SIG-M5 treated with dmso at 0.1 percent for 504 hours (cell line): ENCODE measurements around the gene GALNT12.

Experiments used
- DNase-seq: peaks from one replicate; lab custom pipeline; 2025; ENCODE audit not compliant: unreplicated experiment; lab: John Stamatoyannopoulos, UW

The GALNT12 gene

GRCh38 chr9:98781588-98782383 is 25.7 kb upstream of the GALNT12 start:
- no peak for DNase-seq

- no peak for DNase-seq
Measured at GRCh38 chr9:98783518-98784226, 23.8 kb upstream of the GALNT12 start.

DNA sequence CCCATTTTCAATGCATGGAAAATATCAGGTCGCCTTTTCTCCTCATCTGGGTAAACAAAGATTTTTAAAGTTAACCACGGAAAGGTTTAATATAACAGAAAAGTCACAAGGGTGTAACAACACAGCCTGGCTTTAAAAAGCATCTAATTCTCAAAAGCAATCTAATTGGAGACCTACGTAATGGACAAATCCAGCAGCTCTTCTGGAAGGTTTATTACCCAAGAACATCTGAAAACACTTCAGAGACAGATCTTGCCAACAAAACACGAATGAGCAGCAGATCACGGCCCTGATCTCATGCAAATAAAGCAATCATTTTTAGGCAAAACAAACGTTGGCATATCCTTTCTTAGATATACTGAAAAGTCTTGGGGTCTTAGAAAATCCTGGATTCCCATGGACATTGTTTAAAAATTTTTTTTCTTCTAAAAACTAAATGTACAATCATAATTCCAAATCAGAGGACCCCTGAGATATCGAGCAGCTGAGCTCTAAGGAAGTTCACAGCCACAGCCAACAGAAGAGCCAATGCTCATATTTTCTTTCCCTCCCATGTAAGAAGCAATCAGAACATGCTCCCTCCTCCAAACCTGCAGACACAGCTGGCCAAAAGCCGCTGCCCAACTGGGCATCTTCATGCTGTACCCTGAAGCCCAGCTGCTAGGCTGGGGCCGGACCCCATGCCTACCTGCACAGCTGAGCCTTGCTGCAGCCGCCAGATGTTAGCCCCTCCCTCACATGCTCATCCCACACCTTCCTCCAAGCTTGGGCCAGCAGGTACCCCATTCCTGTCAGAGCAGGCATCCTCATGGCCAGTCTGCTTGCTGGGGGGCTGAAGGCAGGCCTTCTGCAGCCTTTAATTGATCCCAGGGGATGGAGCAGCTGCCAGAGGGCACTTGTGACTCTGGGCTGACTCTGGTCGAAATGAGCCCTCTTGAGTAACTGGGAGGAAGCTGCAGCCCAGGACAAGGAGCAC is 22.4 kb upstream of the GALNT12 start:
- DNase-seq: no peak

- DNase-seq: no peak
Measured at GRCh38 chr9:98786750-98787510, 20.5 kb upstream of the GALNT12 start.

DNA sequence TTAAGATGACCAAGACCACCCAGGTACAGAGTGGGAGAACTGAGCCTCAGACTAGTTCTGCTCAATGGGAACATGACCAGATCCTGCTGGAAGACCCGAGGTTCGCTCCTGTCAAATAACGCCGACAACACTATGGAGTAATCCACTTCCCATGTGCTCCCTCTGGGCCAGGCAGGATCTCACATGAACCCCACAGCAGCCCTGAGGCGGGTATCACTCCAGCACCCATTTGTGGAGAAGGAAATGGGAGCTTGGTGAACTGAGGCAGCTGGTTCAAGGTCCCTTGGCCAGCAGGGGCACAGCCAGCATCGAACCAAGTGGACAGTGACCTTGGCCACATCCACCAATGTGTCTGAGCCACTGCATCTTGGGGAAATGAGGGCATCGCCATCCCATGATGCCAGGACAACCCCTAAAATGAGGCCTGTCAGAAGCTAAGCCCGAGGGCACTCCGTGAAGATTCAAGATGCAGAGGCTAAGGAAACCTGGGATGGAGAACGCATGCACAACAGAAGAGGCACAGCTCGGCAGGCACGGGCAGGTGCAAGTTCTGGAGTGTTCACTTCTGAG is 19.6 kb upstream of the GALNT12 start:
- DNase-seq: no peak

GRCh38 chr9:98789483-98790133 is 17.9 kb upstream of the GALNT12 start:
- no peak for DNase-seq

DNA sequence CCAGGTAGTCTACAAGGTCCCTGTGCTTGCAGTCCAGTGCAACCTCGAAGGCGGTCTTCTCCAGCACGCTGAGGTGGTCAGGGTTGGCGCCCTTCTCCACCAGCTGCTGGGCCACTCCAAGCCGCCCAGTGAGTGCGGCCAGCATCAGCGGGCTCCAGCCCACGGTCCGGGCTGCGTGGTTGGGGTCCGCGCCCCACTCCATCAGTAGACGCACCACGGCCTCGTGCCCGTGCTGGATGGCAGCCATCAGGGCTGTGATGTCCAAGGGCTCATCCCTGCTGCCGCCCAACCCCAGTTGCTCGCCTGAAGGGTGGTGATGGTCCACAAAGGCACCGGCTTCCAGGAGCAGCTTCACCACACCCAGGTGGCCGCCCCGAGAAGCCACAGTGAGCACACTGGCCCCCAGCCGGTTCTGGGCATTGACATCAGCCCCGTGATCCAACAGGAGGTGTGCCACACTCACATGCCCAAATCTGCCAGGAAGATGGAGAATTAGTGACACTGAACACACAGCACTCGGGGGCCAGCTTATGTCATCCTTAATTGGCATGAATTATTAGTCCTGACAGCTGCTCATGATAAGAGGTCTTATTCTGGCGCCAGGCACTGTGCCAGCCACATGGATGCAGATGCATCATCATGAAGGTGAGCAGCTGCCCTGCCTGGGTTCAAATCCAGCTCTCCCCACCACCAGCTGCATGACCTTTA is 17.2 kb upstream of the GALNT12 start:
- no peak for DNase-seq

DNA sequence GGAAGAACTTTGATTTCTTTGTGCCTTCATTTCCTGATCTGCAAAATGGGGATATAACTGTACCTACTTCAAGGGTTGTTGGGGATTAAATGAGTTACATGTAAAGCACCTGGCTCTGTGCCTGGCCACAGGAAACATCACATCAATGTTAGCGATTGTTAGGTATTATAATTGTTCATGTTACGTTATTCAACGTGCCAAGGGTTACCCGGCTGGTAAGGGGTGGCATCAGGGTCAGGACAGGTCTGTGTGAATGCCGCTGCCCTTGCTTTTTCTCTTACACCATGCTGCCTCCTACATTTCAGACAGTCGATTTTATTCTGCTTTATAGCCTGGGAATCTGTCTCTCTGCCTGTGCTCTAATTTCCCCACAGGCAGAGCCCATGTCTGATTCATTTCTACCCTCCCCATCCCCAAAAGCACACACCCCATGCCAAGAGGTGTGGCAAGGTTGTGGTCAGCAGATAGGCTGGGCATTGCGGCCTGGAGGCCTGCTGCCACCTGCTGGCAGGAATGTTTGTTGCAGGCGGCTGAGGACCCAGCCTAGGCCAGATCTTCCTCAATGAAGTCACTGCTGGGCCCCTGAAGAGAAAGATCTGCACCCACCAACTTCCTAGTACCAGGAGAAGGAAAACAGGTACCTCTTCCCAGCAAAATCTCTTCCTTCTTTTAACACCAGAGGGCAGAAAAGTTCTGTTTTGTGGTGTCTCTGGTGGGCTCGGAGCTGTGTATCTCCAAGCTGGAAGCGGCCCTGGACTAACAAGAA is 16.4 kb upstream of the GALNT12 start:
- DNase-seq: peak; percentile 70

DNA sequence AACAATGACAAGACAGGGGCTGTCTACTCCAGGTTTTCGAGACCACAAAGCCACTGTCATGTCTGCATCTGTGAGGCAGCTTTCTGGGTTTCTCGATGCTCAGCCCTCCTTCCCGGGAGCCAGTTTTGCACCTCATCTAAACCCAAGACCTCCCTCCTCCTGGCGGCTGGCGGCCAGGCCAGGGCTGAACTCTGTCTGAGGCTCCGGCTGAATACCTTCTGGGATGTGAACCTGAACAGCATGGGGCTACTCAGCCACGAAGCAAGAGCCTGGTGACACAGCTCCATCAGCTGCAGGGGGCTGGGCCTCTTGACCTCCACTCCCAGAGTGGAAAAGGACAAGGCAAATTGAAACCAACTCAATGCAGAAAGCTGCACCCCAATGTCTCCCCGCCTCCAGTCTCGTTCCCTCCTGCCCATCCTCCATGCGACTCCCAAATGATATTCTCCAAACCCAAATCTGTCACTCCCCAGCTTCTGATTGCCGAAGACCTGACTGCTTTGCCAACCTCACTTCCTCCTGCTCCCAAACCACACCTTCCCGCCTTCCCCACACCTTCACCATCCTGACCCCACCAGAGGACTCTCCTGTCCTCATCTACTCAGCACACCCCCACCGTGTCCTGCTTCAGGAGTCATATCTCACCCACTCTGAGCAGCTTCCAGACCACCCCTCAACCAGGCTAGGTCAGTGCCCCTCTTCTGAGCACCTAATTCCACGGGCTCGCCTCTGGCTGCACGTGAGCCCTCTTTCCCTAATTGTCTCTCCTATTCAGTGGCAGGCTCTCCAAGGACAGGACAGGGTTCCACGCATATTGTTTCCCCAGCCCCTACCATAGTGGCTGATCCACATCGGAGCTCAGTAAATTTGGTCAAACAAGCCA is 15.6 kb upstream of the GALNT12 start:
- no peak for DNase-seq

- DNase-seq: no peak
Measured at GRCh38 chr9:98793031-98793430, 14.4 kb upstream of the GALNT12 start.

DNA sequence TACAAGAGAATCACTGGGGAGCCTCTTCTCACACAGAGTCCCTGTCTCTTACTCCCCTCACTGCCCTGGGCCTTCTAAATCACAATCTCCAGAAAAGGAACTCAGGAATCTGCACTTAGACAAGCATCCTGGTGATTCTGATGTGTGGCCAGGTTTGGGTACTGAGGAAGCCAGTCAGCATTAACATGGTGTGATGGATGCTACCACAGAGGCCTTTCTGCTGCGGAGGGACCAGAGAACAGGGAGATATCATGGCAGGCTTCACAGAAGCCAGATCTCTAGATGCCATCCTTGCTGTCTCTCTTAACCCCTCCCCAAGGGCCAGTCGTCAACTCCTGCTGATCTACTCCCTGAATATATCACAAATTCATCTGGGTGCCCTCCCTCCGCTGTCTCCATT is 12.7 kb upstream of the GALNT12 start:
- no peak for DNase-seq

GRCh38 chr9:98795295-98795955 is 12.0 kb upstream of the GALNT12 start:
- no peak for DNase-seq

- no peak for DNase-seq
Measured at GRCh38 chr9:98795970-98796363, 11.5 kb upstream of the GALNT12 start.

- DNase-seq: peak; percentile 52
Measured at GRCh38 chr9:98796364-98797101, 10.9 kb upstream of the GALNT12 start, which contains the start of gene ANKS6. ANKS6 (minus strand) TSS chr9:98796555; CDS start chr9:98796491, 64 bp downstream.

- no peak for DNase-seq
Measured at GRCh38 chr9:98797491-98797890, 10.0 kb upstream of the GALNT12 start.

- DNase-seq: no peak
Measured at GRCh38 chr9:98798254-98798653, 9.2 kb upstream of the GALNT12 start.
